HG03571 (cell line): ENCODE data around the gene RNF130.

Source experiments
- ATAC-seq: cut with Tn5 transposase; IDR thresholded peaks from one replicate; pipeline ENCODE4 v1.9.1; 2021; ENCODE audit not compliant: unreplicated experiment

RNF130 gene

DNA sequence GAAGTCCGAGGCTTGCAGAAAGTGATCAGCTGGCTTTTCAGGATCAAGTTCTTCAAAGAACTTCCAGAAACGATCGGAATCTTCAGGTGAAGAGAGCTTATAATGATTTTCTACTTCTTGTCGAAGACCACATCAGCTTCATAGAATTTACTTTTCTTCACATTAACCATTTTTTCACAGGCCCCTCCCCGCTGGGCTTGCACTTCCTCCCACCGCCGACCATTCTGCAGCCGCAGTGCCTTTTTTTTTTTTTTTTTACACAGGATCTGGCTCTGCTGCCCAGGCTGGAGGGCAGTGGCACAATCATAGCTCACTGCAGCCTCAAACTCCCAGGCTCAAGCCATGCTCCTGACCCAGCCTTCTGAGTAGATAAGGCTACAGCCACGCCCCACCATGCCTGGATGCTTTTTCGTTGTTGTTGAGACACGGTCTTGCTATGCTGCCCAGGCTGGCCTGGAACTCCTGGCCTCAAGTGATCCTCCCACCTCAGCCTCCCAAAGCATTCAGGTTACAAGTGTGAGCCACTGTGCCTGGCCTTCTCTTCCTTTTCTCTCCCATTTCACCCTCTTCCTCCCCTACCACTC is 15.3 kb upstream of the RNF130 start:
- no peak for ATAC-seq

DNA sequence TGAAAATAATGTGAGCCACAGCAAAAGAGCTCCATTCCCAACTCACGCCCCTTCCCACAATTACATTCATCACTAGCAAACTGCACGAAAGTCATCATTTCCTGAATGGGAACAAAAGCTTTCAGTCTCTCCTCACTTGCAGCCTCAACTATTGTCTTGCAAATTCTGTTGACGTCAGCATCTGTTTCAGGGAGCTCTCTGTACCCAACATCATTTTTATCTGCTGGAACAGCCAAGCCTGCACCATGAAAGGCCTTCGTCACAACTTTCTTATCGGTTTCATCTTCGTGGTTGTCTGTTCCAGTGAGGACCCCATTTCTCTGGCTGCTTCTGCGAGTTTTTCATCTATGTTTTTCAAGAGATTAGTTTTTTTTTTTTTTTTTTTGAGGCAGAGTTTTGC is 14.3 kb upstream of the RNF130 start:
- no peak for ATAC-seq

DNA sequence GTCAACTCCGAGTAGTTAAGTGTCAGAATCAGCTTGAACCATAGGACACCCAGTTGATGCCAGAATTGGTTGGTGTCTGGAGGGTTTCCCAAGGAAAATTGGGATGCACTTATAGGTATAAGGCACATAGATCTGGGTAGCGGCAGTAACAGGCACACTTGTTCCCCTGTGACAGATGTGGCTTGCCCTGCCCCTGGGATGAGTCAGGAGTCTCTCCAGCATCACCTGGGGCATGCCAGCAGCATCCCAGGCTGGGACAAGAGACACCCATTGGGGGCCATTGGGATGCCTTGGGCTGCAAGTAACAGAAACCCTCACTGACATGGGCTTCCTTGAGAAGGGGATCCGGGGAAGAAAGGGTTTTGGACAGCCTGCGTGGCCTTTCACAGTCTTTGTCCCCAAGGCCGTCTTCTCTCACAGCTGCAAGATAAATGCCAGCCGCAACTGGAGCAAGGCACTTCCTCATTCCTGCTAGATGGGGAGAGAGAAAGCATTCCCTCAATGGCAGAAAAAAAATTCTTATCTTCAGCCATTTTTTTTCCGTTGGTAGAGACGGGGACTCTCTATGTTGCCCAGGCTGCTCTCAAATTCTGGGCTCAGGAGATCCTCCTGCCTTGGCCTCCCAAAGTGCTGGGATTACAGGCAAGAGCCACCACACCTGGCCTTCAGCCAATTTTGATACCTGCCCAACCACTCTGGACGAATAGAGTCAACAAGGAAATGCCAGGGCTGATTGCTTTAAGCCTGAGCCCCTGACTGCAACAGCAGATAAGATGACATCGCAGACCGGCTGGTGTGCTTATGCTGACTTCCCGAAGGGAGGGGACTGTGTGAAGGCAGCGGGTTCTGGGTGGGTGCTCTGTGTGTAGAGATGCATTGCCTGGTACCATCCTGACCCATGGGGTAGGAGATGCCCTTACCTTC is 13.3 kb upstream of the RNF130 start:
- ATAC-seq = no peak

DNA sequence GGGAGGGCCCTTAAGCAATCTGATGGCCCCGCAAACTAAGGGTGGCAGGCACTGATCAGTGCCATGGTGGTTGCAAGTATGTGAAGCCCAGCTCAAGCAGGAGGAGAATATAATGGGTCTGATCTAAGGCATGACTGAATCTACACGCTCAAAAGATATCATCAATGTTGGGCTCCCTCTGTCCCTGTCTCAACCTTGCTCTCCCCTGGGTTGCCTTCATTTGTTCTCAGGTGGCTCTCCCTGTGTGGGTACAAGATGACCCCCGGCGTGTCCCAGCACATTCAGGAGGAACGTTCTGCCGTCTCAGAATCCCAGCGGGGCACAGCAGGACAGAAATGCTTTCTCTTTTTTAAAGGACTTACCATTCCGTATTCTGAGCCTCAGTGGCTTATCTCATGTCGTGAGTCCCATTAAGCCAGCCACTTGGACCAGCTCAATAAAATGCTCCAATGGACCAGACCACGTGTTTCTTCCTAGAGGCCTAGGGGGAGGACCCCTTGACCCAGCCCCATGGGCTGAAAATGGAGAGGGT is 12.0 kb upstream of the RNF130 start:
- ATAC-seq = no peak

DNA sequence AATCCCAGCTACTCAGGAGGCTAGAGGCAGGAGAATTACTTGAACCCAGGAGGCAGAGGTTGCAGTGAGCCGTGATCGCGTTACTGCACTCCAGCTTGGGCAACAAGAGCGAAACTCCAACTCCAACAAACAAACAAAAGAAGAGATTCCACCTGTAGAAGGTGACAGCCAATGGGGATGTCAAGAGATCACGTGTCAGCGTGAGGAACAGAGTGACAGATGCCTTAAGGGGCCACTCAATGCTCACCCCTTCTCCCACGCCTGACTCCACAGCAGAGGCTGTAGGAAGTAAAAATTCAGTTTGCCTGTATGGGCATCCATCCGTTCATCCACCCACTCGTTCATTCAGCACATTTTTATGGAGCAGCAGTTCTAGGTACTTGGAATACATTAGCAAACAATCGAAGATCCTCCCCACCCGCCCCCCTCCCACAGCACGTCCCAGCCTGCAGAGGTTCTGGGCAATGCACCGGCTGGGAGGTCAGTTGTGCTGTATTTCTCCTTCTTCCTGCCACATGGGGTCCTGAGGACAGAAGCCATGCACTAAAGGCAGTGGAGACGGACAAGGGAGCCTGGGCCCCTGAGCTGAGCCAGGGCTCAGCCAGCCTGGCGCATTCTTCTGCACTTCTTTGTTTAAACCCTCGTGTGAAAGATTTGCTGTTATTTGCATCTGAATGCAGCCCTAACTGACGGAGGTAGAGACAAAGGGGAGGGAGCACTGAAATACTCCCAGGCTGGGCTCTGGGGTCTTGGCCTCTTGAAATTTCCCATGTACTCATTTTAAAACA is 11.3 kb upstream of the RNF130 start:
- no peak for ATAC-seq

DNA sequence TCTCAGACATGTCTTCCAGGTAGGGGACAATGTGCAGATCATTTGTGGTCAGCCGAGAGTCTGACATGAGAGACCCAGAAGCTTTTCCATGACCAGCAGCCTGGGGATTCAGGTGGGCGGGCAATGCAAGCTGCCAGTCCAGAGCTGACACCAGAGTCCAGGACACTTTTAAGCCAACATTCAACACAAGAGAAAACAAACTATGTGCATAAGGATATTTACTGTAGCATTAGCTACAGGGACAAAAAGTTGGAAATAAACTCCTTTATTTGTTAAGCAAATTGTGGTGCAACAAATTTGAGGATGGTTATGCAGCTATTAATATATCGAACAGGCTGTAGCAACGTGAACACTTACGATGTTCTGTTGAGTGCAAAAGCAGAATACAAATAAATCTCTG is 9.9 kb upstream of the RNF130 start:
- no peak for ATAC-seq

DNA sequence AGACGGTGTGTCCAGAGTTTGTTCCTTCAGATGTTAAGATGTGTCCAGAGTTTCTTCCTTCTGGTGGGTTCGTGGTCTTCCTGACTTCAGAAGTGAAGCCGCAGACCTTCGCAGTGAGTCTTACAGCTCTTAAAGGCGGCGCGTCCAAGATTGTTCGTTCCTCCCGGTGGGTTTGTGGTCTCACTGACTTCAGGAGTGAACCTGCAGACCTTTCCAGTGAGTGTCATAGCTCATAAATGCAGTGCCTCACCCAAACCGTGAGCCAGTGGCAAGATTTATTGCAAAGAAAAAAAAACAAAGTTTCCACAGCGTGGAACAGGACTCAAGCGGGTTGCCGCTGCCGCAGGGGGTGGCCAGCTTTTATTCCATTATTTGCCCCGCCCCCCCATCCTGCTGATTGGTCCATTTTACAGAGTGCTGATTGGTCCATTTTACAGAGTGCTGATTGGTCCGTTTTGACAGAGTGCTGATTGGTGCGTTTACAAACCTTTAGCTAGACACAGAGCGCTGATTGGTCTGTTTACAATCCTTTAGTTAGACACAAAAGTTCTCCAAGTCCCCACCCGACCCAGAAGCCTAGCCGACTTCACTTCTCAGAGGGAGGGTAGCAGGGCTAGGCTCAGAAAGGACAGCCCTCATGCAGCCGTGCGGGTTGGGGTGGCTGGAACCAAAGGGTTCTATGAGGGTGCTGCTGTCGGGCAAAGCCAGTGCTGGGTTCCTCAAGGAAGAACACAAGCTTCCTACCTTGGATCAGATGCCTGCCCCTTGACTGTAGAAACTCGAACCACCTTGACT is 9.1 kb upstream of the RNF130 start:
- ATAC-seq = no peak

DNA sequence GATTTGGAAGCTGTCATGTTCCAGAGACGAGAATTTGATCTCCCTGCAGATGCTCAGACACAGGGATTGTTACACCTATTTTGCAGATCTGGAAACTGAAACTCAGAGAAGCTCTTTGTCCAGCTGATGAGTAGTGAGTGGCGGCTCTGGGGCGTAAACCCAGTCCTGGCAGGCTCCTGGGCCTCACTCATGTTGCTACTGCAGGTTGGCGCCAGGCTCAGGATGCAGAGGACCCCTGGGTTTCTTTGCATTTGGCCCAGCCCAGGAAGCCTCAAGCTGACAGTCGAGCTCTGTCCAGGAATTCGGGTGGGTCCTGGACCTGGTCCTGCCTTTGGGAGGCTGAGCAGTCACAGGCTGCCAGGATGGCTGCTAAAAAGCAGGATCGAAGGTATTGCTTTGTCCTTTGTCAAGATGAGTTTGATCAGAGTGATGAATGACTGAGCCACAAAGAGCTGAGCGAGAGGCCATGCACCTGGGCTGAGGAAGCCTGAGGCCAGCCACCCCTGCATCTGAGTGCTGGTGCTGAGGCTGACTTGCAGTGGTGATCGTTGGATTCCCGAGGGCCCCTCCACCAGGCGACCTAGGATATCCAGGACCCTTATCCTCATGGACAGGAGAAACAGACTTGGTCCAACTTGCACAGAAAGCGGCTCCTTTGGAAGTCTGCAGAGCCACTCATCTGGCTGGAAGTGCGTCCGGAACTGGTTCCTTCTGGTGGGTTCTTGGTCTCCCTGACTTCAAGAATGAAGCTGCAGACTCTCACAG is 8.3 kb upstream of the RNF130 start:
- ATAC-seq = no peak

DNA sequence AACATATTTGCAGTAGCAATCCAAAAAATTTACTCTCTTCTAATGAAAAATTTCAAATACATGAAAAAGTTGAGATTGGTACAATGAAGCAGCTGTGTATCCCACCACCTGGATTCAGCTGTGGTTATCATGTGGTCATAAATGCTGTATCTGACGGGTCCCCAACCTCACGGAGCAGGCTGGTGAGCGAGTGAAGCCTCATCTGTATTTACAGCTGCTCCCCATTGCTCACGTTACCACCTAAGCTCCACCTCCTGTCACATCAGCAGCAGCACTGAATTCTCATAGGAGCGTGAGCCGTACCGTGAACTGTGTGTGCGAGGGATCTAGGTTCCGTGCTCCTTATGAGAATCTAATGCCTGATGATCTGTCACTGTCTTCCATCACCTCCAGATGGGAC is 6.8 kb upstream of the RNF130 start:
- no peak for ATAC-seq

DNA sequence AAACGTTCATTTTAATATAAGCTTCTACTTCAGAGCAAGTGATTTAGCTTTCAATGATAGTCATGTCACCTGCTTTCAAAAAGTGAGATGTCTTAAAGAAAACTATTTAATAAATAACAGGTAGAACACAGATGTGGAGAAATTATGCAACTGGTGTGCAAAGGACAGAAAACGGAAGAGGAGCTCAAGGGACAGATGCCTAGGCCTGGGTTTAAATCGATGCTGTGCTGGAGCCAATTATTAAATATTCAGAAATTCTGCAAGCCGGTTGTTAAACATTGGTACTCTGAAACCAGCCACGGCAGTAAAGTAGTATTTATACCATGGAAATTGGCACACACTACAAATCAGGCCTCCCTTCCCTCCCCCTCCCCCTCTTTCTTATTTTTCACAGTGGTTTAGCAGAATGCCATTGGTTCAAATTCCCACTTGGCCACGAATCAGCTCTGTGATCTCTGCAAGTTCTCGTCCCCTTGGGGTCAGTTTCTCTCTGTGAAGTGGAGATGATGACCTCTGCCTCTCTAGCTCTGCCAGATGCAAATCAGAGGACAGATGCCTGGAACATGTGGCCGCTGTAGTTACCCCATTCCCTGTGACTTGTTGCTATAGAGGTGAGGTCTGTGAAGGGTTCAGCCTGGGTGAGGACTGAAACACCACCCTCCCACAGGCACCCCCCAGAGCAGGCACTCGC is 6.2 kb upstream of the RNF130 start:
- ATAC-seq = no peak

DNA sequence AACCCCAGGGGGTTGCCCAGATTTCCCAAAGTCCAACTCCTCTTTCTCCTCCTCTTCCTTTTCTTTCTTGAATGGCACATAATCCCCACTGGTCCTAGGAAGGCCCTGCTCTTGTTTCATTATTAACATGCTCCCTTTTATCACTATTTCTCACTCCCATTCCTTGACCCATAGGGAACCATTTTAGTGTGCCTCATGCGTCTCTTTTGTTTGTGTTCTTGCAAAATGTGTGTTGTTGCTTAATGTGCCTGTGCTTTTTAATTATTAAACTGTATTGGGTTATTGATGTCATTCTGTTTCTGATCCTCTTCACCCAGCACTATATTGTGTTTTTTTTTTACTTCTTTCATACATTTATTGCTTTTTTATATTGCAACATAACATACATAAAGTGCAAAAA is 4.1 kb upstream of the RNF130 start:
- no peak for ATAC-seq

DNA sequence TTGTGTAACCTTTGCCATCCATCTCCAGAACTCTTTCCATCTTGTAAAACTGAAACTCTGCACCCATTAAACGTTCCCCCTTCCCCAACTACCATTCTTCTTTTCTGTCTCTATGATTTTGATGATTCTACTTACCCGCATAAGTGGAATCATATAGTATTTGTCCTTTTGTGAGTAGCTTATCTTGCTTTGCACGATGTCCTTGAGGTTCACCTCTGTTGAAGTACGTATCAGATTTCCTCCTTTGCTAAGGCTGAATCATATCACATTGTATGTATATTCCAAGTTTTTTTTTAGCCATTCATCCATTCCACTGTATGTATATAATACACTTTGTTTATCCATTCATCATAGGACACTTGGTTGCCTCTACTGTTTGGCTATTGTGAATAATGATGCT is 2.9 kb upstream of the RNF130 start:
- ATAC-seq = no peak

DNA sequence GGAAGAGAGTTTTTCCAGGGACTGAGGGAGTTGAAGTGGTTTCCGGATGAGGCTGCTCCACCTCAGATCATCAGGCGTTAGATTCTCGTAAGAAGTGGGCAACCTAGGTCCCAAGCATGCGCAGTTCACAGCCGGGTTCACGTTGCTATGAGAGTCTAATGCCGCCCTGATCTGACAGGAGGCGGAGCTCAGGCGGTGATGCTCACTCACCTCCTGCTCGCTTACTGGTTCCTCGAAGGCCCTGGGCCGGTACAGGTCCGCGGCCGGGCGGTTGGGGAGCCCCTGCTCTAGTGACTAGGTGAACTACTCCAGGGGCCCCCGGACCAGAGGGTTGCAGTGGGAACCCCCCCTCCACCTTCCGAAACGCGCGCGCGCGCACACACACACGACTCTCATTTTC is 997 bp upstream of the RNF130 start:
- ATAC-seq = no peak

DNA sequence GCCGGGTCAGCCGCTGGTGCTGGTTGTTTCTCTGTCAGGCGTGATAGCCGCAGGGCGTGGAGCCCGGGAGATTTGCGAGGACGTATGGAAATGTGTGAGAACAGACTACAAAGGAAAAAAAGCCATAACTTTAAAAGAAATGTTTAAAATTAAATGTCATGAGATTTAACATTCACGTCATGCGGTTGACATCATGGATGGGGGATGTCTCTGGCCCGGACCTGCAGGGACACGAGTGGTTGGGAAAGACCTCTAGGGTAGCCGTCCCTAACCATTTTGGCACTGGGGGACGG is 643 bp upstream of the RNF130 start:
- no peak for ATAC-seq

DNA sequence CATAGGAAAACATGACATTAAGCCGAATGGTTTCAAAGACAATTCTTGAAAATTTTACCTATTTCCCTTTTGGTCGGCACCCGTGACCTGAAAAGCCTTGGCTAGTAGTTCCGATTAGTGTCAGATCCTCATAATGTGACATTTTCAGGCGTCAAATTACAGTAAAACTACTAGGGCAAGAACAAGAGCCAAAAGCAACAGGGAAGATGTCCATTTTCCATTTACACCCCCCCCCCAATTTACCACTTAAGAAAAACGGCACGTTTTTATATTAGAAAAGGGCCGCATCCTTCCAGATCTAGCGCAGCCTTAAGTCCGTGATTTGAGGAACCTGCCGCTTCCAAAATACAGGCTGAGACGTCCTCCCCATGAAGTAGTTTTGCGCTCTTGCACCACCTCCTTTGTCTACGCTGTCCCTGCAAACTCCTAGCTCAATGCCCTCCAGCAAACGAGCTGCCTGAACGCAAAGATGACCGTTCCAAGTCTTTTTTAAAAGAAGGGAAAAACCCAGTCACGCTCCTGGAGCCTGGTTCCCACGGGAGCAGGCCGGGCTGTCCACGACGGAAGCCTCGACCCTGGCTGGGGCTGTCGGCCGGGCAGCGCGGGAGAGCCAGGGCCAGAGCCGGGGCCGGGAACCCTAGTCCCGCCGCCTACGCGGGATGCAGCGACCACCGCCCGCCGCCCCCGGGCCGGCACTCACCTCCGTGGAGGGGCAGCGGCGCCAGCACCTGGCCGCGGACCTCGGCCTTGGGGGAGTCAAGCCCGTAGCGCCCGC is 616 bp downstream of the RNF130 start:
- ATAC-seq = no peak

DNA sequence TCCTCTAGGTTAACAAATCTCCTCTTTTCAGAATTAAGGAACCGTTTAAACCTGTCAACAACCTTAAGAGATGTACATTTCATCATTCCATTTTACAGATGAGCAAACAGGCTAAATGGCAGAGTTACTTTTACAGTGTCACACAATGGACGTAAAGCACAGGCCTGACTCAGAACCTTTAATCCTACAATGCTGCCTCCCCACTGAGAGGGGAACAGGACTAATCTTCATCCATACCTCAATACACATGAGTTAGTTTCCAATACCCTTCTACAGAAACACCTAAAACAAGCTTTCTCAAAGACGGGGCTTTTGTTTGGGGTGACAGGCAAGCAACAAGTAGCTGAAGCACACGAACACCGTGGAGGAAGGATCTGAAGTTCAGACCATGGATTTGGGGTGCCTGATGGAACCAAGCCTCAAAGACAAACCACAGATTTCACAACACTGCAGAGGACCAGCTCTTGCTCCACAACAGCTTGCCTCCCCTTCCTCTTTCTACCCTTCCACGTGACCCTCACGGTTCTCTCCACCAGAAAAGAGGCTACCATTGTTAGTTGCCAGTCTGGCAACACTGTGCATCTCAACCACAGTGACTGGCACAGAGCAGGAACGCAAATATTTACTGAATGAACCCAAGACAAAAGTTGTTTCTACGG is 1.8 kb downstream of the RNF130 start:
- ATAC-seq = no peak

DNA sequence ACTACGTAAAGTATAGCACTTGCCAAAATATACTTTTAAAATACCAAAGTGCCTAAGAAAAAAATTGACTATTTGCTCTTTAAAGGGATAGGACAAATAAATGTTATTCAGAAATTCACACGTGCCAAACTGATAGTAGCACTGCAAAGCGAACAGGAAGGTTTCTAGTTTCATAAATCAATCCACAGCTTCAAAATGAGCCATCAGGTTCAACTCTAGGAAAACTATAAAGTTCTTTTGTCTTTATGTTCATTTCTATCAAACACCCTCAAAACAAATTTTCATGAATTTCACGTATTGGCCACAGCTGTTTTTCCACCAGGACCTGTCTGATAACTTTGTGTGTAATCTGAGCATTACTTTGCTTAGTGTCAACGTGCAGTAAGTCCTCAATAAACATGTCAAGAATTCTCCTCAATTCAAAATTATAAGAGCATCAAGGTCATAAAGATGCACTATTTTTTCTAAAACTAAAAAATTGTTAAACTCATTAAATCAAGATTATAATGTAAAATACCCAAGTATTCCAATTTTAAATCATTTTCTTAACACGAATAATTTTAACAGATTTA is 3.0 kb downstream of the RNF130 start:
- ATAC-seq = no peak

DNA sequence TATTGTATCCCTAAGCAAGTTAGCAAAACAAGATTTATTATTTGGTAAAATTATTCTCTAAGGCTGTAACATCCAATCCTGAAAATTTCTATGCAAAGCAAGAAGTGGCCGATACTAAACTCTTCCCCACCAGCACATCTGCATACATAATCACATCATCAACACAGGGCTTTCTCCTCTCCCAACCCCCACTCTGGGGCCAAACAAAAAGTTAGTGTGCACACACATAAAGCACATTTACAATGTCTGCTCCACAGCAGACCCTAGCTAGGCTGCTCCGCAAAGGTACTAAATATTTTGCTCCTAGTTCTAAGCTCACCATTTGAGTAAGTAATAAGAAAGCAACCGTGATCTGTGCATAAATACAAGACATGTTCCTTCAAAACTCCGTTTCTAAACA is 3.6 kb downstream of the RNF130 start:
- ATAC-seq = no peak
